ENCODE results near the gene ZNF106. TPM values are rescaled to one million over a fixed set of nuclear protein-coding genes. Genes with fewer than 3 reads are reported as not detected.
A peak's percentile ranks its signal among the peaks of the same experiment; 100 is the strongest.

ZNF106 gene
- polyA plus RNA-seq, 4 donors, result 41.8 to 51.1 (median 46.7) TPM

DNA sequence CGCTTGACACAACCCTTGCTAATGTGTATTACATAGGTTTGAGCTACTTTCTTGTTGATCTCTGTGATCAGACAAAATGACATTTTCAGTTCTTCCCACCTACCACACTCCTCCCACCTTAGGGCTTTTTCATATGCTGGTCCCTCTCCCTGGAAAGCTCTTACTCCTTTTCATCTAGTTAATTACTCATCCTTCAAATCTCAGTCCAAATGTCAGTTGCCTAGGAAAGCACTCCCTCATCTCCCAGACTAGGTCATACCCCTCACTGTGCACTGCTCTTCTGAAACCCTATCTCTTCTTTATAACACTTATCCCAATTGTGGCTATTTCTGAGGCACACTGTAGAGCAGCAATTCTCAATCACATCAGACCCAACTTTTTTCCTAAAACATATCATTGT lies 7.3 kb downstream of the ZNF106 start:
- no peak for DNase-seq (ENCODE audit: low read depth in 4 of 4, low spot score in 3 of 4)

DNA sequence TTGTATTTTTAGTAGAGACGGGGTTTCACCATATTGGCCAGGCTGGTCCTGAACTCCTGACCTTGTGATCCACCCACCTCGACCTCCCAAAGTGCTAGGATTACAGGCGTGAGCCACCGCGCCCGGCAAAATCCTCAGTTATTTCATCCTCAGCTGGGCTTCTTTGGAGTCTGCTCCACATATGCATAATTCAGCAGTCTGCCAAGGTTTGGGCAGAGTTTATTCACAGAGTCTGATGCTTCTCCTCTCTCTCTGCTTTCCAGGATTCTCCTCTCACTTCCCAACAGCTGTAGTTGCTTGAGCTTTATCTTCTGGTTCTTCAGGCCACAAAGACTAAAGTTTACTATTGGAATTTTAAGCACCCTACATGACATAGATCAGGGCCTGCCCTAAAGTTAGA lies 8.2 kb downstream of the ZNF106 start:
- DNase-seq (ENCODE audit: low read depth in 4 of 4, low spot score in 3 of 4), result no peak

DNA sequence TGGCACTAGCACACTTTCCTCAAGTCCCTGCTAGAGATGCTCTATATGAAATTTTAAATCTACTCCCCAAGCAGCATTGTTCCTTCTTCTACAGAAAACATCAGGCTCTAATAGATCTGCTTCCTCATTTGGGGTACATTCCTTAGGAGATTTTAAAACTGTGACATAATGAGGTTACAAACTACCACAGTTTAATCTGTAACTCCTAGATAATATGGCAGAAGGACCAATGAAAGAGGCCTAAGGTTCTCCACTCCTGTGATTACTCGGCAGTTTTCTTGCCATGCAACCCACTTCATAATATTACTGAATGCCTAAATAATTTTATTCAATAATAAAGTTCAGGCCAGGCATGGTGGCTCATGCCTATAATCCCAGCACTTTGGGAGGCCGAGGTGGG lies 16.1 kb downstream of the ZNF106 start:
- DNase-seq (ENCODE audit: low read depth in 4 of 4, low spot score in 3 of 4), result no peak

DNA sequence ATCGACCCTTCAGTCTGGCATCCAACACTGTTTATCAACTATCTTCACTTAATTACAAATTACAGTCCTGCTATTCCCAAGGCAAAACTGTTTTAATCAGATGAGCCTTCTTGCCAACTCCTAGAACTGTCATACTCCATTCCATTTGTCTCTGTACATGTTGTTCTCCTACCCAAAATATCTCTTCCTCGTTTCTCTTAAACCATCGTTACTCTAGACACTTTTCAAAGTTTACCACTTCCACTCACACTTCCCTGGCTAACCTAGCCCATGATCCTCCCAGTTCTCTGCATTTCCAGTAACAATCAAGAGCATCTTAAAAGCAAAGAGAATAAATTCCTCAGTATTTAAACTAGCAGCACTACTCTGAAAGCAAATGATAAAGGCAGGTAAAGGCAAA lies 19.9 kb downstream of the ZNF106 start:
- no peak for DNase-seq (ENCODE audit: low read depth in 4 of 4, low spot score in 3 of 4)

DNA sequence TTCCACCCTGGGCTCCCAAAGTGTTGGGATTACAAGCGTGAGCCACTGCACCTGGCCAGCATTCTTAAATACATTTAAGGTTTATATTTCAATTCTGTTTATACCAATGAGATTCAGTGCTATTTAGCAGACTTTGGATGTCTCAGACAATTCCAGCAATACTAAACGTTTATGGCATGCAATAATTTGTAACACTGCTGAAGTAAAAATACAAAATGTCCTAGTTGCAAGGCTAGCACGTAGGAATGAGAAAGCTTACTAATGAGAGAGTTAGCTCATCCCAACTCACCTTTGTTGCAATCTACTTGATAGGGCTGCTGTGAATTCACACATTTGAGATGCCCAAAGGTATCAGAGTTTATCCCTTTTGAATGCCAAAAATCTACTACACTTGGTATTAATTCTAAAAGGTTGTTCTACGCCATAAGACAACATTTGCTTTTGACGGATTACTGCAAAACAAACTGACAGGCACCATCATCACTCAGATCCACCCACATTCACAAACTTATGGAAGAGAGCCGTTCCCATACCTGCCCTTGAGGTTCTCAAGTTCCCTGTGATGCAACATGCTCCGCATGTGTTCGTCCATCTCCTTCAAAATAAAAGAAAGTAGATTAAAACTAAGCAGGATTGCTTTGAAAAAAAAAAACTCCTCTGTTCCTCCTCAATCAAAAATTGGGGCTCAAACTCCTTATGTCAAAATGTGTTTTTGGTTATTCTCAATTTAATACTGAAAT lies 25.3 kb downstream of the ZNF106 start:
- DNase-seq (ENCODE audit: low read depth in 4 of 4, low spot score in 3 of 4), result no peak

DNA sequence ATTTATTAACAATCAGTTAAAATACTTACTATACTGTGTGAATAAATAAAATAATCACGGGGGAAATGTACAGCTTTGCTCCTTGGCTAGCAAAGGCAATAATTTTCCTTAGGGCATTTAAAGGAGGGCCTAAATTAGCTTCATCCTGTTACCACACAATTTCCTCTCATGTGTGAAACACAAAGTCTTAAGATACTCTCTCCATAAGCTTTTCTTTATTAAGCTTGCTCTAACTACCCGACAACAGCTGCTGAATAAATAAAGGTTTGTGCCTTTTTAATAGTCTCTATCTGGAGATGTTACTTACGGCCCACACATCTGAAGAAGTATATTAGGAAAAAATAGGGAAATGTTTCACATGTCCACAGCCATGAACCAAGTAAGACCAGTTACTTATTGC lies 29.7 kb downstream of the ZNF106 start:
- no peak for DNase-seq (ENCODE audit: low read depth in 4 of 4, low spot score in 3 of 4)

DNA sequence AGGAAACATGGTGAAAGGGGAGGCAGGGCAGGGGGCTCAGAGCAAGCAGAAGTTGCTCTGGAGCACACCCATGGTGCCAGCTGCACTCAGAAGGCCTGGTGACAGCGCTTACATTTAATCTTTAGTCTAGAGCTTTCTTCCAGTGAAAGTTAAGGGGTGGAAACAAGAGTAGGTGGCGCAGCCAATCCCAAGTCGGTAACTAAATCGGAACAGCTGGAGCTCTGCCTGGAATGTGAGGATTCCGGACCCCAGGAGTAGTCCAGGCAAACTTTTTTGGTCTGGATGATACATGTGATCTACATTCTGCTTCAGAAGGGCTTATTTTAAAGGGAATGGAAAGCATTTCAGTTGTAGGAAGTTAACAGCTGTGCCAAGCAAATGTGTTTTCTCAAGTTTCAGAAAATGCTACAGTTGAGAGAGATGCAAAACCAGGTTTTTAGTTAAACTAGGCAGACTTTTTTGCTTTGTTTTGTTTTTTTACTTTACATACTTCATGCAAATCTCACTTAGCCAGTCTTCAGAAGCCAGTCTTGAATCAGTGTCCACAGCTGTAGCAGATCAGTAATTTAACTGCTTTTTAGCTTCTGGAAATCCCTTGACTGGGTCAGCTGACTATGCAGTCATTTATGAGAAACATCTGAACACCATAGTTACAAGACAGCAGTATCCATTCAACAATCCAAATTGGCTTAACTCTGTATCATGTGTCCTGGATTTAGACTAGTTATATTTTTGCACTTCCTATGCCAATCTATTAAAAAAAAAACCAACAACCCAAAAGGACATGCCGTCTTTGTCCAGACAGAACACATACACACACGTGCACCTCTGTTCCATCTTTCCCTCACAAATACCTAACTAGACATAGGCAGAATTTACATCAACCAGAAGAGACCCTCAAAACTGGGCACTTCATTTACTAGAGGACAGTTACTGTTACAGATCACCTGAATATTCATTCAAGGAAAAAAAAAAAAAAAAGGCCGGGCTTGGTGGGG lies 33.2 kb downstream of the ZNF106 start:
- peak; percentile 76 to 81 (median 80) for DNase-seq (ENCODE audit: low read depth in 4 of 4, low spot score in 3 of 4)

DNA sequence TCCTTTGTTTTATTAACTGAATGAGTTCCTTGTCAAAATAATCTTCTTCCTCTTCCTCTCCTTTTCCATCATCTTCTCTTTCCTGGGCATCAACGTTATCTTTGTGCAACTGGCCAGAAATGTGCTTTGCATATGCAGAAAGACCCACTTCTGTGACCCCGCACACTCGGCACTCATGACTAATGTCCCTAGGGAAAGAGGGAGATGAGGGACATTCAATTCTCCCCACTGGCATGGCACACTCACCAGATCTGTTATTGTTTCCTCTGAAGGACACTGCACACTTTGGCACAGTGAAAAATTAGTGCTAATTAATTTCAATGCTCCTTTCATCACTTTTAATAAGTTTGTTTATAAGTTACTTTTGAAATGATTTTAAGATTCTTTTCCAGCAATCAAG lies 34.0 kb downstream of the ZNF106 start:
- DNase-seq (ENCODE audit: low read depth in 4 of 4, low spot score in 3 of 4), result no peak

DNA sequence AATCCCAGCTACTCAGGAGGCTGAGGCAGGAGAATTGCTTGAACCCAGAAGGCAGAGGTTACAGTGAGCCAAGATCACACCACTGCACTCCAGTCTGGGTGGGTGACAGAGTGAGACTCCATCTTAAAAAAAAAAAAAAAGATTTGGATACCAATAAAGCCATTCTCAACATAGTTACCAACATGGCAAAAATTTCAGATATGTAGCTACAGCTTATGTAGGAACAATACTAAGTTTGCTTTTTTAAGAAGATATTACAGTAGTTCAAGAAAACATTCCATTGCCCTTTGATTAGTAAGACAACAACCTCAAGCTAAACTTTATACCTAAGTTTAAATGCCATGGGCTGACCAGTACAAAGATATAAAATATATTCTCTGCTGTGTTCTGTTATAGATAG lies 34.4 kb downstream of the ZNF106 start:
- DNase-seq (ENCODE audit: low read depth in 4 of 4, low spot score in 3 of 4), result no peak

DNA sequence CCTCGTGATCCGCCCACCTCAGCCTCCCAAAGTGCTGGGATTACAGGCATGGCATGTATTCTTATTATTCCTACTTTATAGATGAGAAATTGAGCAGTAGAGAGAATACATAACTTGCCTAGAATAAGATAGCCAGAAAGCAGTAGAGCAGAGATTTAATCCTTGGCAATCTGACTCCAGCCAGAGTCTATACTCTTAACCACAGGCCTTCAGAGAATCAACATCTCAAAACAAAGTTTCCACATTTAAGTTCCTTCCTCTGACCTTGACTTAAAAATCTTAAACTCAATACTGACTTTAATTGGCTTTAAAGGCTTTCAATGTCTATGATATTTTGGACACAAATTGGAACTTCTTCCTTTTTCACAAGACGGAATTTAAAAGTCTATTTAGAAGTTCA lies 37.1 kb downstream of the ZNF106 start:
- DNase-seq (ENCODE audit: low read depth in 4 of 4, low spot score in 3 of 4), result no peak

DNA sequence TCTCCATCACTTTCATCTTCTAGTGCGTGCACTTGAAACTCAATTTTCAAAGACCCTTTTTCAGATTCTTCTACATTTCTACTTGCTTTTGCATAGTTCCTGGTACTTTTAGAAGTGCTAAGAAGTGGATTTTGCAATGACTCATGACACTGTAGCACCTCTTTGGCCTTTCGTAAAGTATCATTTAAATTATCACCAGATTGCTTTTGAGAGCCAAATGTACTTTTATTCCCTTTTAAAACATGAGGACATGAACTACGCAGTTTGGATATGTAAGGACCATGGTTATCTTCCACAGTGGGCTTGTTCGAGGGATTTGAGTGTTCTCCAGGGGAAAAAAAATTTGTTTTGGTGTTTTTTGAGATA lies 40.5 kb downstream of the ZNF106 start:
- no peak for DNase-seq (ENCODE audit: low read depth in 4 of 4, low spot score in 3 of 4)

DNA sequence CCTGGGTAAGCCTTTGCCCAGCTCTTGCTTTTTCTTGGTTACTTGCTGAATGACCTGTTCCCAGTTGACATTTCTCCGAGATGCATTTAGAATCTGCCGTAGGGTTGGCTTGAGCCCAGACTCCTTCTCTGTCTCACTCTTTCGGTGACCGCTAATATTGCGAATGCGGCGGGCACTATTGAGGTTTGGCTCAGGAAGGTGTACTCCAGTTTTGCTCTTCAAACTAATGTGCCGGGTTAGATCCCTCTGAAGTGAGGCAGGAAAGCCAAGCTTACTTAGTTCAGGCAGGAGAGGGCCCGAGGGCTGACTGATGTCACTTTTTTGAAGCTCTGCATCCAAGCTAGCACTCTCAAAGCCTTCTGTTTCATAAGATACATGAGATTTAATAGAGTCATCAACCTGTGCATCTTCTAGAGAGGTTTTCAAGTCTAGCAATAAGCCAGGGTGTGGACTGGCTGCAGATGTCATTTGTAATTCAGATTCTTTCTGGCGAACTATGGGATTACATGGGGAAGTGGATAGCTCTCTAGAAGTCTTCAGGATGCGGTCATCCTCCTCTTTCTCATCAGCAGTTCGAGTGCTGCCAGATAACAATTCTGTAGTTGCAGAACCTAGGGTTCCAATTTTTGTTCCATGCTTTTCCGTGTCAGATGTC lies 41.0 kb downstream of the ZNF106 start:
- no peak for DNase-seq (ENCODE audit: low read depth in 4 of 4, low spot score in 3 of 4)

DNA sequence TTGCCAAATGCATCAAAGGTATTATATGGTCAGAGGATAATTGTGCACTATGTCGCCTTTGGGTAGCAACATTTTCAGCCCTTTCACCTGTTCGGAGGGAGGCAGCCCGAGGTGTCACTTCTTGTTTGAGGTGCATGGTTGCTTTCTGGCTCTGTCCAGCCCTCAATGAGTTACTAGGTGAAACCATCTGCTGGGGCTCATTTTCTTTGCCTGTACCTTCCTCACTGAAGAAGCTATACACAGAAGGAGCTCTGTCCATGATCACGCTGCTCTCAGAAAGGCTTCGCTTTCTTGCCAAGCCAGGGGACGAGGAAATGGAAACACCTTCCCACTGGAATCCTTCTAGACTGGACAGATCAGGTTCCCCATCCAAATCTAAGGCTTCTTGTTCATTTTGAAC lies 42.7 kb downstream of the ZNF106 start:
- DNase-seq (ENCODE audit: low read depth in 4 of 4, low spot score in 3 of 4), result no peak

DNA sequence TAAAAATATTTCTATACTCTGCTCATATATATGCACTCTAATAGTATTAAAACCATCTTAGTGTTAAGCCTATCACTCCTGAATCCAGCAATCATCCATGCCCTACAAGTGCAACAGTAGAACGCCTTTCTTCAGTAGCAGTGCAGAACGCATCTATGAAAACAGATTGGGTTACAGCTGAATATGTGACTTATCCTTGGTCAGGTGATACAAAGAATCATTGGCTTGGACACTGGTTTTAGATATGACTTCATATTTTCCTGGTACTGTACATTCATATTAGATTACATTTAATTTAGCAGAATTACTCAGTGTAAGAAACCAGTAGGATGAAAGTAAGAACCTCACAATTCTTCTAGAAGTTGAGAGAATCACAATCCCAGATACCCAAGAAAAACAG lies 43.3 kb downstream of the ZNF106 start:
- no peak for DNase-seq (ENCODE audit: low read depth in 4 of 4, low spot score in 3 of 4)

DNA sequence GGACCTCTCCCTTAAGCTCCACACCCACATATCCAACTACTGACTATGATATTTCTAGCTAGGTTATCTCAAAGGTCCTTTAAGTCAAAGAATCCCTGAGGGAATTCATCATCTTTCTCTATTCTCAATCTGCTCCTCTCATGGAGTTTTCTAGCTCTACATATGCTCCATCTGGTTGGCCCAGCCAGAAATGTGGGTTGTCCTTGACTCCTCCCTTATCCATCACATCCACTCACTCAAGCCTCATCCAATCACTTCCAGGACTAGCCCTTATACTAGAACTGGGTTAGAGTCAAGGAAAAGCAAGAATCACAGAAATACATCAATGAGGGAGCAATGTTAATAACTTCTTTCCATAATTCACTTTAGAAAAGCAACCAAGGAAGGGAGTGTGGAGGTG lies 45.4 kb downstream of the ZNF106 start:
- DNase-seq (ENCODE audit: low read depth in 4 of 4, low spot score in 3 of 4), result no peak

DNA sequence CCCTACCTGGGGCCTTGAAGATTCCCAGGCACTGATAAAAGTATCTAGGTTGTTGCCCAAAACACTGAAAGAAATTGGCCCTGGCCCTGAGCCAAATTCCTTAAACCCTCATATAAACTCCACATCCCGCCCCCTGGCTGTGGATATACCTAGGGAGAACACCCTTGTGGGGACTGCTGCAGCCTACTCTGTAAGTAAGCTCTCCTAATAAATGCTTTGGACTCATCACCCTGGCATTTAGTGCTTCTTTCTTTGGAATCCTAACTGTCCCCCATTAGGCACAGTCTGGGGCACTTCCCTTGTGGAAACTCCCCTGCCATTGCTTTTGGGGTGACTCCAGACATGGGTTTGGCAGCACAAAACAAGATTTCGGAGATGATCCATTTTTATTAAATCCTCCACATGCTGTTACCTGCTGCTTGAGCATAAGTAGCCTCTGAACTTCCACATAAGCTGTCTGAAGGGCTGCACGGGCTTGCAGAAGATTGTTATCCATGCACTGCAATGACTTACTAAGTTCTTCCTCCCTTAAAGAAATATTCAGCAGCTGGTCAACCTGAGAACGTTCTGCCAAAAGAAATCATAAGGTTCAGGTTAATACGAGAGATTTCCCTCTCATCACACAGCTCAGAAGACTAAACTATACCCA lies 46.4 kb downstream of the ZNF106 start:
- no peak for DNase-seq (ENCODE audit: low read depth in 4 of 4, low spot score in 3 of 4)

DNA sequence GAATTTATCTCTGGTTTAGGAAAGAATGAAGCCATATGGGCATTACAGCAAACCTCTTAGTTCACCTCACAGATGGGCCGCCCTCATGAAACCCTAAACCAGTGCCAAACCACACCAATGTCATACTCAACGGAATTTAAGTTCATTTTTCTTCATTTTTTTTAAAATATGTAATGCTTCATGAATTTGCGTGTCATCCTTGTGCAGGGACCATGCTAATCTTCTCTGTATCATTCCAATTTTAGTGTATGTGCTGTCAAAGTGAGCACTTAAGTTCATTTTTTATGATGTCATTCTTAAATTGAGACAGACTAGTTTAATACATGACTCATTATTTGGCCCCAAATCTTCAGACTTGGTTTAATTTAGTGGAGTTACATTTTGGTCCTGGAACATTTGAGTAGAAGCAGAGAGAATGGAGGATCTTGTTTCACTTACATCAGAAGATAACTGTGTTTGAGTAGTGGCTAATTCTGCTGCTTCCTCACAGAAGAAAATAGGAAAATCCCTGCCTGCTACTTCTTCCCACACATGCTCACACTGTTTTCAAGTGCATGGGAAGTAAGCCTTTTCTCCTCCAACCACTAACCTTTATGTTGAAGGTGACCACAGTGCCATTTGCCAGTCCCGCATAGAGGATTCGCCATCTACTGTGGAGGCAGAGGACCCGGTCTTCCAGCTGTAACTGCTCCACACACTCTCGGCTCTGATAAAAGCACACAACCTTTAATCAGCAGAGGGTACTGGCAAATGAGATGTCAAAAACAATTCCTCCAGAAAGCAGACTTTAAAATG lies 63.3 kb downstream of the ZNF106 start:
- DNase-seq (ENCODE audit: low read depth in 4 of 4, low spot score in 3 of 4), result no peak

DNA sequence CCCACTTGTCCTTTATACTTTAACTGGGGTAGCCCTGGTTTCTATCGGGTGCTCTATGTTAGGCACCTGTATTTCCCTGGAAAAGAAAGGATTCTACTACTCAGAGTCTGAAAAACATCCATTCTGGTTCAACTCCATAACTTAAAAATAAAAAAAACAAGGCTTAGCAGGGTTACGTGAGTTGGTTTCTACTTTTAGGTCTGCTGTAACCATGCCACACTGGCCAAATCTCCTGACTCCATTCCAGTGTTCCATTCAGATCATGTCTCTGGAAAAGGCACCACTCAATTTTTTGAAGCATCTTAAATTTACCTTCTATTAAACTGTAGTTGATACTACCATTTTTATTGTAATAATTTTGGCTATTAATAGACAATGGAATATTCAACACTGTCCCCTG lies 69.6 kb downstream of the ZNF106 start:
- no peak for DNase-seq (ENCODE audit: low read depth in 4 of 4, low spot score in 3 of 4)

DNA sequence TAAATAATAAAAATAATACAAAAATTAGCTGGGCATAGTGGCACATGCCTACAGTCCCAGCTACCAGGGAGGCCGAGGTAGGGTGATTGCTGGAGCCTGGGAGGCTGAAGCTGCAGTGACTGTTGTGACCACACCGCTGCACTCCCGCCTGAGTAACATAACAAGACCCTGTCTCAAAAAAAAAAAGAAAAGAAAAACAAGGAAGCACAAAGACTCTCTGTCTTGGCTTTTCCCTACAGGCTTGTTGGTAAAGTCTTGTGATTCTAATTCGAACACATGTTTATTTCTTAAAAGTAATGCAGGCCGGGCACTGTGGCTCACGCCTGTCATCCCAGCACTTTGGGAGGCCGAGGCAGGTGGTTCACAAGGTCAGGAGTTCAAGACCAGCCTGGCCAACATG lies 71.6 kb downstream of the ZNF106 start:
- no peak for DNase-seq (ENCODE audit: low read depth in 4 of 4, low spot score in 3 of 4)

DNA sequence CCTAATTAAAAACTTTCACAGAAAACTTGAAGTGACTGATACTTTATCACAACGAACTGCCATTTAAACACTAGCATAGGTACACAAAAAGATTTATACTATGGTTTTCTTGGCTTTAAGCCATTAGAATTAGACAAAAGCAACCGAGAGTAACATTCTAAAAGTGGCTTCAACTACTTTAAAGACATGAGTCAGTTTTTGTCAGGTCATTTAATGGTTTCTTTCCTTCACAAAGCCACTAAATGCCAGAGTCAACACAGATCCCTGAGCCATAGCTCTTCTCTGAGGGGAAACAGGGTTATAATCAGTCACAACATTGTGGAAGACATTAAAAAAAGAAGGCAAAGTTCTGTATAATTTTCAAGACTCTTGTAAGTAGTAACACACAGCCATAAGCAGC lies 77.0 kb downstream of the ZNF106 start:
- DNase-seq (ENCODE audit: low read depth in 4 of 4, low spot score in 3 of 4), result no peak

All from left renal pelvis (tissue), 4 donors.